Testis (tissue), 3 donors: ENCODE results near the gene ZNF583. TPM values are rescaled to one million over a fixed set of nuclear protein-coding genes. Genes with fewer than 3 reads are reported as not detected.

Source experiments
- DNase-seq: peaks from one replicate; pipeline ENCODE4 v3.0.0-alpha.2; 2019
- H3K27ac ChIP-seq, 2 donors: fragments of 200-600 bp; sonication (generic); one replicate each; pipeline ENCODE4 v1.5.1; 2019
- H3K27me3 ChIP-seq: fragments of 200-600 bp; sonication (generic); one replicate; pipeline ENCODE4 v1.5.1; 2019
- H3K36me3 ChIP-seq: fragments of 200-600 bp; sonication (generic); one replicate; pipeline ENCODE4 v1.5.1; 2017; ENCODE audit warnings: low read depth; ENCODE audit errors: missing control alignments
- H3K4me1 ChIP-seq: fragments of 200-600 bp; sonication (generic); one replicate; pipeline ENCODE4 v1.5.1; 2019
- H3K4me3 ChIP-seq, 2 donors: fragments of 200-600 bp; sonication (generic); one replicate each; pipeline ENCODE4 v1.5.1; 2017 to 2019
- H3K9me3 ChIP-seq: fragments of 200-600 bp; sonication (generic); one replicate; pipeline ENCODE4 v1.5.1; 2017
- CTCF ChIP-seq, 3 experiments: fragments of 450-650 bp in 2 of 3; fragments of 200-600 bp in 1 of 3; sonication (generic) in 1 of 3; IDR thresholded peaks; one replicate each; pipeline ENCODE4 v1.5.1; 2016 to 2019; ENCODE audit warnings: antibody characterized with exemption in 3 of 3, mild to moderate bottlenecking in 2 of 3, moderate library complexity in 1 of 3
- POLR2A ChIP-seq: fragments of 450-650 bp; IDR thresholded peaks from one replicate; pipeline ENCODE4 v1.6.1; 2017; ENCODE audit warnings: antibody characterized with exemption, mild to moderate bottlenecking, moderate library complexity
- WGBS, 2 donors: methylation state at CpG; one replicate each; pipeline ENCODE4 v1.1.5; 2018; 5-methylcytosine and 5-hydroxymethylcytosine counted together
- intact Hi-C: fragments of 100-400 bp; cut with DNase I; formaldehyde crosslinking; loops from one replicate; pipeline ENCODE4 v1.15.1; 2023; ENCODE audit warnings: low total_unique reads
- polyA plus RNA-seq: library from polyadenylated mRNA; stranded (reverse); fragments of 350-450 nt; fragmentation: Illumina TruSeq; extraction: RNeasy Lipid Tissue Mini Kit (QIAGEN cat#74804); gene quantifications from one replicate; pipeline ENCODE4 v1.2.3, GENCODE V29; 2014; ENCODE audit warnings: low read depth, low replicate concordance; ENCODE audit not compliant: insufficient read depth
- total RNA-seq, 2 donors: library from RNA; depleted of rRNA; stranded (reverse); fragments of >200 nt; gene quantifications; one replicate each; pipeline ENCODE4 v1.2.3, GENCODE V29; 2016

The ZNF583 gene
- total and polyA plus RNA-seq, 3 donors from 2014 or later: 8.6 to 16.2 (median 13.2) TPM

DNA sequence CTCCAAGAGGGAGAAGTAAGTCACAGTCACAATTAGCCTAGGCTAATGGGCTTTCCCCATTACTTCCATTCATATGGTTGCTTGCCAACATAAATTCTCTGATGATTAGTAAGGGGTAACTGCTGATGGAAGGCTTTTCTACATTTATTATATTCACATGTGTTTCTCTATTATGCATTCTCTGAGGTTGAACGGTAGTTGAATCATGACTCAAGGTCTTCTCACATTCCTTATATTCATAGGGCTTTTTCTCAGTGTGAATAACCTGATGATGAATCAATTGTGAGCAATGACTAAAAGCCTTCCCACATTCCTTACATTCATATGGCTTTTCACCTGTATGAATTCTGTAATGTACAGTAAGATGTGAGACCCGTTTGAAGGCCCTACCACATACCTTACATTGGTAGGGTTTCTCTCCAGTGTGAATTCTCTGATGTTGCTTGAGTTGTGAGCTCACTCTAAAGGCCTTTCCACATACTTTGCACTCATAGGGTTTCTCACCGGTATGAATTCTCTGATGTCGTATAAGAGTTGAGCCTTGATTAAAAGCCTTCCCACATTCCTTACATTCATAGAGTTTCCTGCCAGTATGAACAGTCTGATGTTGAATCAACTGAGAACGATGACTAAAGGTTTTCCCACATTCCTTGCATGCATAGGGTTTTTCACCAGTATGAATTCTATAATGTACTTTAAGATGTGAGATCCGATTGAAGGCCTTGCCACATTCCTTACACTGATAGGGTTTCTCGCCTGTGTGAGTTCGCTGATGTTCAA is 20.1 kb upstream of the ZNF583 start:
- no peak overlapping the region for H3K4me3 ChIP-seq
- H3K4me1 ChIP-seq: no peaks in the 10 kb centered on the region
- no peak for TF ChIP-seq POLR2A
- TF ChIP-seq CTCF (IDR thresholded peaks at IDR 0.05): no peak
- H3K27me3 ChIP-seq: no peaks in the 10 kb centered on the region
- H3K36me3 ChIP-seq: no peaks in the 10 kb centered on the region
- DNase-seq: no peak
- 93 to 99% methylated on average over 8 of the region's 8 CpGs for WGBS, 2 donors
- no peak overlapping the region for H3K27ac ChIP-seq
- H3K9me3 ChIP-seq: peaks cover 3% of the 10 kb centered on the region
- intact Hi-C loops: no loop called here

GRCh38 chr19:56393119-56394012 is 10.8 kb upstream of the ZNF583 start, which contains the start of gene ZNF582:
Gene ZNF582 (minus strand): TSS chr19:56393534. CDS start chr19:56391752, 1,782 bp downstream.
- TF ChIP-seq POLR2A (no peak), CTCF (IDR thresholded peaks at IDR 0.05) (peak; percentile 57 to 75 (median 70))
- H3K27me3 ChIP-seq: no peaks in the 10 kb centered on the region
- intact Hi-C loops: no loop called here
- no peaks in the 10 kb centered on the region for H3K9me3 ChIP-seq
- H3K4me1 ChIP-seq: no peaks in the 10 kb centered on the region
- H3K4me3 ChIP-seq: peak within 1 kb of the TSS; percentile 77 to 84
- no peaks in the 10 kb centered on the region for H3K36me3 ChIP-seq
- H3K27ac ChIP-seq: peak within 1 kb of the TSS; percentile 89 to 94
- peak; percentile 99 for DNase-seq
- WGBS, 2 donors: 1 to 2% methylated on average over 24 to 68 of the region's 73 CpGs

- Histone ChIP-seq H3K4me1 (peaks cover 4% of the 10 kb centered on the region), H3K27ac (no peak overlapping the region), H3K36me3 (no peaks in the 10 kb centered on the region), H3K4me3 (no peak overlapping the region), H3K27me3 (no peaks in the 10 kb centered on the region), H3K9me3 (no peaks in the 10 kb centered on the region)
- intact Hi-C loops: no loop called here
- 84 to 89% methylated on average over 5 of the region's 5 CpGs for WGBS, 2 donors
- DNase-seq: no peak
- TF ChIP-seq POLR2A (no peak), CTCF (IDR thresholded peaks at IDR 0.05) (no peak)
These were observed 5.3 kb upstream of the ZNF583 start for GRCh38 chr19:56398809-56399208.

DNA sequence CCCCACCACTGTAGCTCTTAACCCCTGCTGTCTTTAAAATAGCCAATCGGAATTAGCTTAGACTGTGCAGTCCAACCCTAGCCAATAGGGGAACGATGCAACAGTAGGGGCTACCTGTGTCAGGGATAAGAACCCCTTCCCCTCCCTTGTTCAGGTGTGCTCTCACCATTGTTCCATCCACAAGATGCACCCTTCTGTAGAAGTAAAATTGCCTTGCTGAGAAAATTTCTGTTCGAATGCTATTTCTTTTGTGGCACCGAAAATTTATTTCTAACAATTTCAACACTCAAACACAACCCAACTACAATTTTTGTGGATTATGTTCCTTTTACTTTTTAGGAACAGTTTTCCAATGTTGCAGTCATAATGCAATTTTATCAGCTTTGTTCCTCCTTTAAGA is 3.6 kb upstream of the ZNF583 start:
- intact Hi-C loops: no loop called here
- WGBS, 2 donors: 91 to 95% methylated on average over 4 of the region's 4 CpGs

More for the DNA sequence above, 3.6 kb upstream of the ZNF583 start:
- TF ChIP-seq POLR2A: no peak
- TF ChIP-seq CTCF (IDR thresholded peaks at IDR 0.05): no peak
- H3K4me3 ChIP-seq: no peak overlapping the region
- no peak for DNase-seq
- H3K36me3 ChIP-seq: no peaks in the 10 kb centered on the region
- H3K9me3 ChIP-seq: no peaks in the 10 kb centered on the region
- H3K4me1 ChIP-seq: peaks cover 13% of the 10 kb centered on the region
- H3K27me3 ChIP-seq: no peaks in the 10 kb centered on the region
- no peak overlapping the region for H3K27ac ChIP-seq
